Stomach (tissue), 9 donors: ENCODE data around the gene INPP5J. TPM values are rescaled to one million over a fixed set of nuclear protein-coding genes. Genes with fewer than 3 reads are reported as not detected.

Source experiments
- DNase-seq, 2 donors: peaks; one replicate each; pipeline versions ENCODE4 v3.0.0 to v3.0.0-alpha.2; 2013 to 2019
- H3K27ac ChIP-seq, 5 donors: fragments of 200-600 bp in 4 of 5; sonication (generic) in 4 of 5; one replicate each; pipeline ENCODE4 v1.5.1; 2013 to 2019; ENCODE audit warnings: mild to moderate bottlenecking in 1 of 5, moderate library complexity in 1 of 5
- H3K27me3 ChIP-seq, 3 donors: fragments of 200-600 bp; sonication (generic); one replicate each; pipeline ENCODE4 v1.5.1; 2017 to 2019; ENCODE audit warnings: mixed run types in 1 of 3
- H3K36me3 ChIP-seq, 4 donors: fragments of 200-600 bp; sonication (generic); 1 replicate in 3 of 4; 2 replicates in 1 of 4; pipeline ENCODE4 v1.5.1; 2016 to 2019
- H3K4me1 ChIP-seq, 4 donors: fragments of 200-600 bp; sonication (generic); one replicate each; pipeline ENCODE4 v1.5.1; 2016 to 2019
- H3K4me3 ChIP-seq, 4 donors: fragments of 200-600 bp; sonication (generic) in 3 of 4; one replicate each; pipeline ENCODE4 v1.5.1; 2016 to 2019; ENCODE audit warnings: mild to moderate bottlenecking in 1 of 4
- H3K9me3 ChIP-seq, 4 donors: fragments of 200-600 bp; sonication (generic); one replicate each; pipeline ENCODE4 v1.5.1; 2016 to 2019
- CTCF ChIP-seq, 7 experiments: fragments of 450-650 bp in 4 of 7; fragments of 200-600 bp in 3 of 7; sonication (generic) in 3 of 7; IDR thresholded peaks; one replicate each; pipeline ENCODE4 v1.5.1; 2016 to 2019; ENCODE audit warnings: antibody characterized with exemption in 7 of 7, control low read depth in 2 of 7, mild to moderate bottlenecking in 1 of 7
- EP300 ChIP-seq: sonication (generic); formaldehyde crosslinking; IDR thresholded peaks from one replicate; pipeline ENCODE4 v1.6.1; 2017; ENCODE audit warnings: antibody characterized with exemption
- POLR2A ChIP-seq, 4 donors: fragments of 450-650 bp; IDR thresholded peaks; one replicate each; pipeline ENCODE4 v1.6.1; 2016; ENCODE audit warnings: antibody characterized with exemption in 4 of 4, control low read depth in 2 of 4, mild to moderate bottlenecking in 1 of 4, moderate library complexity in 1 of 4
- POLR2AphosphoS5 ChIP-seq, 3 donors: sonication (generic); formaldehyde crosslinking; IDR thresholded peaks; one replicate each; pipeline ENCODE4 v1.6.1; 2016; ENCODE audit warnings: antibody characterized with exemption in 3 of 3
- WGBS, 5 donors: extraction: QIAGEN DNeasy Blood & Tissue Kit in 3 of 5; methylation state at CpG; one replicate each; pipeline versions ENCODE4 v1.1.5 to v1.1.7; 2013 to 2018; 5-methylcytosine and 5-hydroxymethylcytosine counted together
- intact Hi-C: fragments of 100-400 bp; cut with DNase I; formaldehyde crosslinking; loops from one replicate; pipeline ENCODE4 v1.15.1; 2023; ENCODE audit warnings: low total_unique reads
- polyA plus RNA-seq, 3 donors: library from polyadenylated mRNA; stranded (reverse); fragments of 200-250 nt; gene quantifications; one replicate each; pipeline ENCODE4 v1.2.3, GENCODE V29; 2013
- total RNA-seq, 5 donors: library from RNA; depleted of rRNA; stranded (reverse); fragments of >200 nt; gene quantifications; one replicate each; pipeline versions ENCODE4 v1.1.0 to v1.2.3, GENCODE V29; 2014 to 2016
- donor health status: healthy with polysubstance abuse.
- donor health status: Bipolar disorder and iron deficiency.
- donor health status: healthy.

INPP5J gene
- total and polyA plus RNA-seq, 8 donors: 1.8 to 34.4 (median 9.3) TPM

DNA sequence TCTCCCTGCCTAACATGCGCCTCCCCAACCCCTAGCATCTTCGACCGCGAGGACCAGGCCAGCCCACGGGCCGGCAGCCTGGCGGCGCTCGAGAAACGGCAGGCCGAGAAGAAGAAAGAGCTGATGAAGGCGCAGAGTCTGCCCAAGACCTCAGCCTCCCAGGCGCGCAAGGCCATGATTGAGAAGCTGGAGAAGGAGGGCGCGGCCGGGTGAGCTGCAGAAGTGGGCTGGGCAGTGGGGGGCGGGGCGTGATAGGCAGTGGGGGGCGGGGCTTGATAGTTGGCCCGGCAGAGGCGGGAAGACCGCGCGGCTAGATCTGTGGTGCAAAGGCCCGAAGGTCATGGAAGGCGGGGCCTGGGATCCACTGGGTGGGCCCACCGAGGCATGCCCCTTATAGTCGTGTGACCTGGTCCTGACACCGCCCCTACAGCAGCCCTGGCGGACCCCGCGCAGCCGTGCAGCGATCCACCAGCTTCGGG lies 24.1 kb upstream of the INPP5J start:
- Histone ChIP-seq H3K36me3 (peaks cover 70 to 93% (median 84%) of the 10 kb centered on the region in 4 donors), H3K27ac (peak overlapping the region in 4 of 5 donors; percentile 92 to 98 (median 96))
- intact Hi-C loops: no loop called here

DNA sequence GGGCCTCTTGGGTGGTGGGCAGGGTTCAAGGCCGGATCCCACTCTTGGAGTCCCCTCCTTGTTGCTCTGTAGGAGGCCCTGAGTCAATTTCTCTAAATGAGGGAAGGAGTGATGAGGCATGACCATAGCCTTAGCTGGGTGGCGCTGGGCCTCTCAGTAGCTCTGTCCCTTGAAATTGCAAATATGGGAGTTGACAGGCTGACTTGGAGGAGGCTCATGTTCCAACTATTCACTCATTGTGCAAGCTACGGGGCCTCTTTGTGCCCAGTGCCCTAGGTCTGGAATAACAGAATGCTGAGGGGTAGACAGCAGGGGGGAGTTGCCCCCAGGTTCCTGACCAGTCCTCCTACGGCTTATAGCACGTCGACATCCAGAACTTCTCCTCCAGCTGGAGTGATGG lies 23.4 kb upstream of the INPP5J start:
- intact Hi-C loops: no loop called here
- Histone ChIP-seq H3K4me3 (no peak overlapping the region), H3K9me3 (no peaks in the 10 kb centered on the region), H3K27me3 (no peaks in the 10 kb centered on the region), H3K27ac (peak overlapping the region in 4 of 5 donors; percentile 92 to 98 (median 96)), H3K4me1 (peaks cover 31 to 96% (median 65%) of the 10 kb centered on the region in 4 donors), H3K36me3 (peaks cover 68 to 93% (median 83%) of the 10 kb centered on the region in 4 donors)
- DNase-seq: peak in 1 of 2 donors; percentile 5
- TF ChIP-seq CTCF (IDR thresholded peaks at IDR 0.05): no peak
- TF ChIP-seq POLR2AphosphoS5 (IDR thresholded peaks at IDR 0.05): no peak
- TF ChIP-seq EP300: no peak
- no peak for TF ChIP-seq POLR2A (IDR thresholded peaks at IDR 0.05)
- WGBS, 5 donors: 84 to 97% (median 93%) methylated on average over 6 of the region's 6 CpGs

More for the DNA sequence above, 24.1 kb upstream of the INPP5J start:
- Histone ChIP-seq H3K4me1 (peaks cover 24 to 95% (median 64%) of the 10 kb centered on the region in 4 donors), H3K9me3 (no peaks in the 10 kb centered on the region), H3K27me3 (no peaks in the 10 kb centered on the region), H3K4me3 (no peak overlapping the region)
- DNase-seq: peak; percentile 54 to 79
- no peak for TF ChIP-seq POLR2AphosphoS5 (IDR thresholded peaks at IDR 0.05)
- TF ChIP-seq POLR2A (IDR thresholded peaks at IDR 0.05): no peak
- no peak for TF ChIP-seq CTCF (IDR thresholded peaks at IDR 0.05)
- TF ChIP-seq EP300: no peak
- WGBS, 5 donors: 58 to 72% (median 68%) methylated on average over 21 to 36 of the region's 36 CpGs

- H3K27ac ChIP-seq: peak overlapping the region in 4 of 5 donors; percentile 92 to 98 (median 96)
Observed at GRCh38 chr22:31099841-31100761, 22.7 kb upstream of the INPP5J start.

More at GRCh38 chr22:31099841-31100761, 22.7 kb upstream of the INPP5J start:
- no peak for TF ChIP-seq POLR2AphosphoS5 (IDR thresholded peaks at IDR 0.05)
- TF ChIP-seq POLR2A (IDR thresholded peaks at IDR 0.05): no peak
- no peak for TF ChIP-seq CTCF (IDR thresholded peaks at IDR 0.05)
- TF ChIP-seq EP300: no peak
- Histone ChIP-seq H3K4me3 (no peak overlapping the region), H3K36me3 (peaks cover 71 to 93% (median 83%) of the 10 kb centered on the region in 4 donors), H3K27me3 (no peaks in the 10 kb centered on the region), H3K4me1 (peaks cover 35 to 96% (median 69%) of the 10 kb centered on the region in 4 donors), H3K9me3 (no peaks in the 10 kb centered on the region)
- intact Hi-C loops: no loop called here
- DNase-seq: peak in 1 of 2 donors; percentile 11
- 89 to 95% (median 93%) methylated on average over 33 to 34 of the region's 34 CpGs for WGBS, 5 donors
